HL-60 (cell line): ENCODE data around the gene LMNTD1.

Experiments used
- GABPA ChIP-seq: IDR thresholded peaks from 2 replicates; pipeline ENCODE4 v1.6.1; 2012; ENCODE audit warnings: low read depth
- POLR2AphosphoS5 ChIP-seq: IDR thresholded peaks from 2 replicates; pipeline ENCODE4 v1.6.1; 2012; ENCODE audit warnings: low read depth
- SPI1 ChIP-seq: IDR thresholded peaks from 2 replicates; pipeline ENCODE4 v1.6.1; 2012; ENCODE audit warnings: low read depth, mild to moderate bottlenecking, borderline replicate concordance
- TF ChIP-seq, protein P1 (sequence below): IDR thresholded peaks from one replicate; pipeline ENCODE4 v1.5.1; 2011; ENCODE audit warnings: low read length, control low read depth, inconsistent platforms; ENCODE audit not compliant: insufficient read depth
- TF ChIP-seq, protein P2 (sequence below): IDR thresholded peaks from 2 replicates; pipeline ENCODE4 v1.6.1; 2012; ENCODE audit warnings: low read depth; ENCODE audit not compliant: insufficient replicate concordance

DNA sequence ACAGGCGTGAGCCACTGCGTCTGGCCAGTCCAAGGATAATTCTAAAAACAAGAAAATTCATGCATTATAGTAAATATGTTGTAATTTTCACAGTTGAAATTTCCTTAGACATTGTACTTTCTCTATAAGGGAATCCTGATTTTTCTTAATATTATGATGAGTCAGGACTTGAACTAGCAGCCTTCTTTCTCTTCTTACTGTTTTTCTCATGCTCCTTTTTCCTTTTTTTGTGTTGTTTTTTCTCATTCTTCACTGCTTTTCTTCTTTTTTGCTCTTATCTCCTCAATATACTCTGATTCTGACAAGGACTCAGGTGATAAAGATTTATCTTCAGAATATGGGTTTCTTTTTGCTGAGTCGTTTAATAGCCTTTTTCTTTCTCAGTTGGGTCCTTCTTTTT, 117.7 kb downstream of the LMNTD1 start:
- TF ChIP-seq, protein P1, sequence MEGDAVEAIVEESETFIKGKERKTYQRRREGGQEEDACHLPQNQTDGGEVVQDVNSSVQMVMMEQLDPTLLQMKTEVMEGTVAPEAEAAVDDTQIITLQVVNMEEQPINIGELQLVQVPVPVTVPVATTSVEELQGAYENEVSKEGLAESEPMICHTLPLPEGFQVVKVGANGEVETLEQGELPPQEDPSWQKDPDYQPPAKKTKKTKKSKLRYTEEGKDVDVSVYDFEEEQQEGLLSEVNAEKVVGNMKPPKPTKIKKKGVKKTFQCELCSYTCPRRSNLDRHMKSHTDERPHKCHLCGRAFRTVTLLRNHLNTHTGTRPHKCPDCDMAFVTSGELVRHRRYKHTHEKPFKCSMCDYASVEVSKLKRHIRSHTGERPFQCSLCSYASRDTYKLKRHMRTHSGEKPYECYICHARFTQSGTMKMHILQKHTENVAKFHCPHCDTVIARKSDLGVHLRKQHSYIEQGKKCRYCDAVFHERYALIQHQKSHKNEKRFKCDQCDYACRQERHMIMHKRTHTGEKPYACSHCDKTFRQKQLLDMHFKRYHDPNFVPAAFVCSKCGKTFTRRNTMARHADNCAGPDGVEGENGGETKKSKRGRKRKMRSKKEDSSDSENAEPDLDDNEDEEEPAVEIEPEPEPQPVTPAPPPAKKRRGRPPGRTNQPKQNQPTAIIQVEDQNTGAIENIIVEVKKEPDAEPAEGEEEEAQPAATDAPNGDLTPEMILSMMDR = no peak
- TF ChIP-seq SPI1 = no peak
- TF ChIP-seq, protein P2, sequence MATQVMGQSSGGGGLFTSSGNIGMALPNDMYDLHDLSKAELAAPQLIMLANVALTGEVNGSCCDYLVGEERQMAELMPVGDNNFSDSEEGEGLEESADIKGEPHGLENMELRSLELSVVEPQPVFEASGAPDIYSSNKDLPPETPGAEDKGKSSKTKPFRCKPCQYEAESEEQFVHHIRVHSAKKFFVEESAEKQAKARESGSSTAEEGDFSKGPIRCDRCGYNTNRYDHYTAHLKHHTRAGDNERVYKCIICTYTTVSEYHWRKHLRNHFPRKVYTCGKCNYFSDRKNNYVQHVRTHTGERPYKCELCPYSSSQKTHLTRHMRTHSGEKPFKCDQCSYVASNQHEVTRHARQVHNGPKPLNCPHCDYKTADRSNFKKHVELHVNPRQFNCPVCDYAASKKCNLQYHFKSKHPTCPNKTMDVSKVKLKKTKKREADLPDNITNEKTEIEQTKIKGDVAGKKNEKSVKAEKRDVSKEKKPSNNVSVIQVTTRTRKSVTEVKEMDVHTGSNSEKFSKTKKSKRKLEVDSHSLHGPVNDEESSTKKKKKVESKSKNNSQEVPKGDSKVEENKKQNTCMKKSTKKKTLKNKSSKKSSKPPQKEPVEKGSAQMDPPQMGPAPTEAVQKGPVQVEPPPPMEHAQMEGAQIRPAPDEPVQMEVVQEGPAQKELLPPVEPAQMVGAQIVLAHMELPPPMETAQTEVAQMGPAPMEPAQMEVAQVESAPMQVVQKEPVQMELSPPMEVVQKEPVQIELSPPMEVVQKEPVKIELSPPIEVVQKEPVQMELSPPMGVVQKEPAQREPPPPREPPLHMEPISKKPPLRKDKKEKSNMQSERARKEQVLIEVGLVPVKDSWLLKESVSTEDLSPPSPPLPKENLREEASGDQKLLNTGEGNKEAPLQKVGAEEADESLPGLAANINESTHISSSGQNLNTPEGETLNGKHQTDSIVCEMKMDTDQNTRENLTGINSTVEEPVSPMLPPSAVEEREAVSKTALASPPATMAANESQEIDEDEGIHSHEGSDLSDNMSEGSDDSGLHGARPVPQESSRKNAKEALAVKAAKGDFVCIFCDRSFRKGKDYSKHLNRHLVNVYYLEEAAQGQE = no peak
- TF ChIP-seq POLR2AphosphoS5 = no peak
- TF ChIP-seq GABPA = no peak
